HCT116 (cell line): ENCODE results near the gene PCMTD2. TPM values are rescaled to one million over a fixed set of nuclear protein-coding genes. Genes with fewer than 3 reads are reported as not detected.

Source experiments
- ATAC-seq: fragments of 200-7000 bp; cut with Tn5 transposase; 2 replicates; pipeline ENCODE4 v1.9.1; 2020; ENCODE audit warnings: mild to moderate bottlenecking, moderate library complexity
- BruUV-seq: library from RNA; stranded (reverse); fragments of 400-500 nt; replicated peaks from 2 replicates; lab custom pipeline; 2021; lab: Mats Ljungman, UMichigan
- CTCF ChIA-PET: fragments of 300-600 bp; sonication (Branson Sonifier 250); formaldehyde crosslinking; loops from one replicate; lab custom pipeline; 2021; ENCODE audit warnings: antibody characterized with exemption; lab: Charles Lee
- POLR2A ChIA-PET: fragments of 300-600, 350-600 bp; sonication (Branson Sonifier 250); formaldehyde crosslinking; loops from one replicate; lab custom pipeline; 2021; ENCODE audit warnings: antibody characterized with exemption; lab: Charles Lee
- RAD21 ChIA-PET, 2 experiments: fragments of 300-600 bp; sonication (Branson Sonifier 250); formaldehyde crosslinking; loops; one replicate each; lab custom pipeline; 2023; ENCODE audit warnings: low total read pairs in 2 of 2; ENCODE audit not compliant: uncharacterized antibody in 2 of 2, unreplicated experiment in 2 of 2, low non-redundant PET in 1 of 2; lab: Charles Lee
- DNase-seq: peaks from one replicate; pipeline ENCODE4 v3.0.0-alpha.2; 2010; ENCODE audit warnings: low read depth, low spot score
- H2AFZ ChIP-seq: fragments of 200-600 bp; shearing (Covaris generic), sonication (generic); 2 replicates; pipeline ENCODE4 v1.6.1; 2017; ENCODE audit warnings: low read depth, mixed run types, mixed read lengths, antibody characterized with exemption, low read length; ENCODE audit not compliant: poor library complexity, severe bottlenecking
- H3K27ac ChIP-seq: 2 replicates; pipeline ENCODE4 v1.5.1; 2012; ENCODE audit warnings: low read depth, low read length
- H3K27me3 ChIP-seq: fragments of 200-600 bp; sonication (generic); 2 replicates; pipeline ENCODE4 v1.6.1; 2016; ENCODE audit warnings: mixed run types, low read length, mixed read lengths; ENCODE audit not compliant: insufficient read depth
- H3K36me3 ChIP-seq, 2 experiments: fragments of 200-500 bp in 1 of 2; fragments of 200-600 bp in 1 of 2; sonication (Bioruptor generic) in 1 of 2; sonication (generic) in 1 of 2; 2 replicates each; pipeline versions ENCODE4 v1.5.1 to v1.6.1; 2014 to 2016; ENCODE audit warnings: low read length in 2 of 2, inconsistent platforms in 1 of 2, mixed read lengths in 1 of 2, mixed run types in 1 of 2; ENCODE audit not compliant: insufficient read depth in 2 of 2, control insufficient read depth in 1 of 2
- H3K4me1 ChIP-seq, 2 experiments: fragments of 200-600 bp in 1 of 2; sonication (generic) in 1 of 2; 2 replicates each; pipeline versions ENCODE4 v1.5.1 to v1.6.1; 2012 to 2017; ENCODE audit warnings: low read length in 2 of 2, inconsistent platforms in 1 of 2, mild to moderate bottlenecking in 1 of 2, mixed read lengths in 1 of 2, mixed run types in 1 of 2, moderate library complexity in 1 of 2; ENCODE audit not compliant: insufficient read depth in 2 of 2, control insufficient read depth in 1 of 2
- H3K4me2 ChIP-seq: fragments of 200-600 bp; sonication (generic); 2 replicates; pipeline ENCODE4 v1.6.1; 2017; ENCODE audit warnings: mixed run types, low read length, mixed read lengths
- H3K4me3 ChIP-seq, 2 experiments: fragments of 200-600 bp in 1 of 2; sonication (generic) in 1 of 2; replicated peaks in 1 of 2; 2 replicates each; pipeline ENCODE4 v1.5.1; 2011 to 2016; ENCODE audit warnings: low read length in 2 of 2, control low read depth in 1 of 2, low read depth in 1 of 2, mild to moderate bottlenecking in 1 of 2, mixed read lengths in 1 of 2, mixed run types in 1 of 2
- H3K79me2 ChIP-seq: fragments of 200-600 bp; sonication (generic); 2 replicates; pipeline ENCODE4 v1.6.1; 2017; ENCODE audit warnings: mild to moderate bottlenecking, mixed run types, low read length, moderate library complexity, mixed read lengths; ENCODE audit not compliant: insufficient read depth
- H3K9ac ChIP-seq: fragments of 200-600 bp; sonication (generic); 2 replicates; pipeline ENCODE4 v1.6.1; 2016; ENCODE audit warnings: low read length, mixed read lengths
- H3K9me2 ChIP-seq: fragments of 200-600 bp; sonication (generic), shearing (Covaris generic); 2 replicates; pipeline ENCODE4 v1.6.1; 2017; ENCODE audit warnings: mixed run types, mild to moderate bottlenecking, moderate library complexity; ENCODE audit not compliant: insufficient read depth
- H3K9me3 ChIP-seq, 2 experiments: fragments of 200-500 bp in 1 of 2; fragments of 200-600 bp in 1 of 2; sonication (Bioruptor generic) in 1 of 2; sonication (generic) in 1 of 2; 2 replicates each; pipeline ENCODE4 v1.6.1; 2014 to 2017; ENCODE audit warnings: low read length in 2 of 2, mixed read lengths in 2 of 2, inconsistent platforms in 1 of 2, low read depth in 1 of 2, mild to moderate bottlenecking in 1 of 2, mixed run types in 1 of 2, moderate library complexity in 1 of 2; ENCODE audit not compliant: control insufficient read depth in 1 of 2, insufficient read depth in 1 of 2
- H4K20me1 ChIP-seq: fragments of 200-600 bp; sonication (generic), shearing (Covaris generic); 2 replicates; pipeline ENCODE4 v1.6.1; 2017; ENCODE audit warnings: mixed run types, mild to moderate bottlenecking, moderate library complexity; ENCODE audit not compliant: insufficient read depth
- ATF3 ChIP-seq: IDR thresholded peaks from 2 replicates; pipeline ENCODE4 v1.6.1; 2012
- CBX3 ChIP-seq: IDR thresholded peaks from 2 replicates; pipeline ENCODE4 v1.6.1; 2012; ENCODE audit warnings: low read depth
- CEBPB ChIP-seq: IDR thresholded peaks from 2 replicates; pipeline ENCODE4 v1.6.1; 2012; ENCODE audit warnings: low read depth
- CTCF ChIP-seq, 3 experiments: fragments of 200-600 bp in 1 of 3; sonication (generic) in 1 of 3; IDR thresholded peaks in 2 of 3; conservative IDR thresholded peaks in 1 of 3; 2 replicates each; pipeline ENCODE4 v1.5.1; 2012 to 2017; ENCODE audit warnings: low read depth in 2 of 3, low read length in 2 of 3, antibody characterized with exemption in 1 of 3, borderline replicate concordance in 1 of 3, control low read depth in 1 of 3, mild to moderate bottlenecking in 1 of 3, mixed read lengths in 1 of 3, mixed run types in 1 of 3, moderate library complexity in 1 of 3; ENCODE audit not compliant: insufficient read depth in 1 of 3
- EGR1 ChIP-seq: IDR thresholded peaks from 2 replicates; pipeline ENCODE4 v1.6.1; 2012; ENCODE audit warnings: low read depth
- ELF1 ChIP-seq: IDR thresholded peaks from 2 replicates; pipeline ENCODE4 v1.6.1; 2012; ENCODE audit warnings: low read depth, borderline replicate concordance
- EZH2 ChIP-seq: fragments of 200-600 bp; sonication (generic); IDR thresholded peaks from 2 replicates; pipeline ENCODE4 v1.6.1; 2017; ENCODE audit warnings: antibody characterized with exemption, mixed run types
- FOSL1 ChIP-seq: IDR thresholded peaks from 2 replicates; pipeline ENCODE4 v1.6.1; 2012; ENCODE audit warnings: low read depth
- POLR2A ChIP-seq: IDR thresholded peaks from 2 replicates; pipeline ENCODE4 v1.7.0; 2011; ENCODE audit warnings: borderline replicate concordance; ENCODE audit not compliant: insufficient read depth, insufficient read length; ENCODE audit errors: extremely low read depth
- POLR2AphosphoS5 ChIP-seq: IDR thresholded peaks from 2 replicates; pipeline ENCODE4 v1.6.1; 2011; ENCODE audit warnings: mild to moderate bottlenecking, low read depth, low read length, moderate library complexity
- RAD21 ChIP-seq: IDR thresholded peaks from 2 replicates; pipeline ENCODE4 v1.6.1; 2012; ENCODE audit warnings: low read depth, mild to moderate bottlenecking
- REST ChIP-seq: IDR thresholded peaks from 2 replicates; pipeline ENCODE4 v1.6.1; 2012; ENCODE audit warnings: low read depth
- SIN3A ChIP-seq: IDR thresholded peaks from 2 replicates; pipeline ENCODE4 v1.6.1; 2012; ENCODE audit warnings: low read depth
- SRF ChIP-seq: IDR thresholded peaks from 2 replicates; pipeline ENCODE4 v1.6.1; 2012; ENCODE audit warnings: low read depth
- TCF7L2 ChIP-seq: IDR thresholded peaks from 2 replicates; pipeline ENCODE4 v1.7.0; 2011; ENCODE audit warnings: borderline replicate concordance, inconsistent platforms; ENCODE audit not compliant: insufficient read depth, insufficient read length; ENCODE audit errors: extremely low read depth
- YY1 ChIP-seq: IDR thresholded peaks from 2 replicates; pipeline ENCODE4 v1.6.1; 2011; ENCODE audit warnings: low read length, low read depth, moderate library complexity, mild to moderate bottlenecking; ENCODE audit not compliant: insufficient replicate concordance; ENCODE audit errors: extremely low read depth
- ZBTB33 ChIP-seq: IDR thresholded peaks from 2 replicates; pipeline ENCODE4 v1.6.1; 2011; ENCODE audit warnings: mild to moderate bottlenecking, low read length, moderate library complexity; ENCODE audit not compliant: insufficient replicate concordance; ENCODE audit errors: extremely low read depth
- ZFX ChIP-seq: fragments of 450-650 bp; IDR thresholded peaks from 2 replicates; pipeline ENCODE4 v1.6.1; 2017
- ZNF274 ChIP-seq: fragments of 200-500 bp; sonication (Bioruptor generic); IDR thresholded peaks from 2 replicates; pipeline ENCODE4 v1.6.1; 2014; ENCODE audit warnings: mild to moderate bottlenecking, low read depth, low read length, inconsistent platforms
- intact Hi-C: fragments of 100-400 bp; cut with micrococcal nuclease; formaldehyde crosslinking; loops from 2 replicates; pipeline ENCODE4 v1.10.0; 2022
- total RNA-seq: library from RNA; stranded (reverse); gene quantifications from one replicate; pipeline ENCODE4 v1.2.1, GENCODE V29; 2021; ENCODE audit not compliant: unreplicated experiment

Gene PCMTD2
- total RNA-seq, 1 experiment from 2014 or later: 44.7 TPM

GRCh38 chr20:64254571-64255360, 782 bp upstream of the PCMTD2 start:
- Histone ChIP-seq H2AFZ (peak overlapping the region; percentile 44), H3K9me2 (no peaks in the 10 kb centered on the region), H3K36me3 (no peaks in the 10 kb centered on the region), H3K27me3 (peaks cover 14% of the 10 kb centered on the region; the same call in 1 of the 2 replicates), H3K9ac (peak overlapping the region; percentile 60), H3K4me3 (peak overlapping the region; percentile 48 to 87), H3K79me2 (peaks cover 21% of the 10 kb centered on the region), H4K20me1 (no peaks in the 10 kb centered on the region), H3K4me1 (peaks cover 0 to 19% of the 10 kb centered on the region in 2 experiments; a peak in 3 of 4 replicates), H3K9me3 (no peaks in the 10 kb centered on the region), H3K4me2 (peak overlapping the region; percentile 93), H3K27ac (peak overlapping the region; percentile 69; the same call in 1 of the 2 replicates)
- RAD21 ChIA-PET: no interaction called here
- CTCF ChIA-PET: no interaction called here
- POLR2A ChIA-PET: no interaction called here
- intact Hi-C loops: no loop called here
- DNase-seq (no peak), ATAC-seq (no peak)
- BruUV-seq: no TSS peak
- TF ChIP-seq ZBTB33 (no peak), CBX3 (no peak), TCF7L2 (no peak), EZH2 (no peak), ELF1 (no peak), RAD21 (no peak), POLR2A (no peak), ZNF274 (no peak), ZFX (no peak), REST (no peak), CEBPB (no peak), EGR1 (no peak), YY1 (no peak), ATF3 (no peak), SRF (no peak), CTCF (IDR thresholded peaks at IDR 0.05 in 2 of 3, conservative IDR thresholded peaks at IDR 0.05 in 1 of 3; ENCODE audit: borderline replicate concordance in 1 of 3, insufficient read depth in 1 of 3, low read depth in 2 of 3, low read length in 2 of 3) (no peak), SIN3A (no peak), FOSL1 (no peak), POLR2AphosphoS5 (no peak)
